Adrenal gland (tissue), 12 donors: Measurements from ENCODE around the gene SLC26A5. TPM values are rescaled to one million over a fixed set of nuclear protein-coding genes. Genes with fewer than 3 reads are reported as not detected.

Experiments used
- DNase-seq, 7 donors: peaks; one replicate each; pipeline ENCODE4 v3.0.0-alpha.2; 2019 to 2020
- H3K27ac ChIP-seq, 5 donors: fragments of 200-600 bp; sonication (generic) in 4 of 5; 1 replicate in 3 of 5; 2 replicates in 2 of 5; pipeline versions ENCODE4 v1.5.1 to v1.8.0; 2016 to 2020; ENCODE audit warnings: mild to moderate bottlenecking in 1 of 5
- H3K27me3 ChIP-seq: fragments of 200-600 bp; 2 replicates; pipeline ENCODE4 v1.8.0; 2021
- H3K36me3 ChIP-seq, 2 donors: fragments of 200-600 bp; replicated peaks in 1 of 2; 1 replicate in 1 of 2; 2 replicates in 1 of 2; pipeline versions ENCODE4 v1.5.1 to v1.8.0; 2018 to 2022
- H3K4me1 ChIP-seq, 2 donors: fragments of 200-600 bp; replicated peaks in 1 of 2; 1 replicate in 1 of 2; 2 replicates in 1 of 2; pipeline versions ENCODE4 v1.5.1 to v1.8.0; 2018 to 2021
- H3K4me3 ChIP-seq, 4 donors: fragments of 200-600 bp; sonication (generic) in 3 of 4; one replicate each; pipeline ENCODE4 v1.5.1; 2016 to 2018
- H3K9me3 ChIP-seq, 3 donors: fragments of 200-600 bp; sonication (generic) in 1 of 3; replicated peaks in 1 of 3; 1 replicate in 2 of 3; 2 replicates in 1 of 3; pipeline versions ENCODE4 v1.5.1 to v1.8.0; 2016 to 2021
- CTCF ChIP-seq, 6 experiments: fragments of 450-650 bp in 4 of 6; fragments of 200-600 bp in 2 of 6; sonication (generic) in 1 of 6; IDR thresholded peaks; 1 replicate in 5 of 6; 2 replicates in 1 of 6; pipeline versions ENCODE4 v1.5.1 to v1.8.0; 2016 to 2021; ENCODE audit warnings: antibody characterized with exemption in 6 of 6, mild to moderate bottlenecking in 2 of 6, moderate library complexity in 1 of 6
- POLR2A ChIP-seq, 2 donors: fragments of 450-650 bp; IDR thresholded peaks; one replicate each; pipeline ENCODE4 v1.6.1; 2017; ENCODE audit warnings: antibody characterized with exemption in 2 of 2, mild to moderate bottlenecking in 2 of 2, moderate library complexity in 1 of 2
- WGBS, 4 donors: extraction: QIAGEN DNeasy Blood & Tissue Kit in 2 of 4; methylation state at CpG; one replicate each; pipeline versions ENCODE4 v1.1.5 to v1.1.7; 2013 to 2017; 5-methylcytosine and 5-hydroxymethylcytosine counted together
- intact Hi-C, 2 donors: fragments of 100-400 bp; cut with DNase I; formaldehyde crosslinking; loops; one replicate each; pipeline versions ENCODE4 v1.14.1 to v1.15.0; 2022 to 2023
- polyA plus RNA-seq, 3 donors: library from polyadenylated mRNA; stranded (reverse); fragments of 200-250 nt in 2 of 3; fragments of 350-450 nt in 1 of 3; fragmentation: Illumina TruSeq in 1 of 3; extraction: RNeasy Lipid Tissue Mini Kit (QIAGEN cat#74804) in 1 of 3; gene quantifications; one replicate each; pipeline ENCODE4 v1.2.3, GENCODE V29; 2013 to 2014
- total RNA-seq, 9 donors: library from RNA; depleted of rRNA in 4 of 9; stranded (reverse); fragments of >200 nt in 4 of 9; fragments of 120-200 nt in 1 of 9; fragmentation: NEBNext Ultra II Directional in 1 of 9; extraction: Animal tissue kit (Norgen Biotek cat#: 25700) in 1 of 9; gene quantifications; one replicate each; pipeline versions ENCODE4 v1.1.0 to v1.2.4, GENCODE V29; 2013 to 2023
- donor health status: healthy with polysubstance abuse.
- donor health status: Bipolar disorder and iron deficiency.
- donor health status: DM: yes; HTN: yes; CAD: no.
- donor health status: DM: no; HTN: no; CAD: no.
- donor health status: DM: no; HTN: no; CAD: no.
- donor health status: DM: yes; HTN: yes; CAD: no.

The SLC26A5 gene
- total and polyA plus RNA-seq, 12 donors, result 0.14 to 0.56 (median 0.34) TPM; not detected in 3

- no peak for DNase-seq
- no peaks in the 10 kb centered on the region for H3K4me1 ChIP-seq
- H3K36me3 ChIP-seq, result no peaks in the 10 kb centered on the region
- H3K4me3 ChIP-seq, result no peak overlapping the region
- 42 to 51% (median 45%) methylated on average over 5 of the region's 5 CpGs for WGBS, 4 donors
- H3K27ac ChIP-seq, result no peak overlapping the region
- no peak for TF ChIP-seq CTCF (IDR thresholded peaks at IDR 0.05)
- H3K9me3 ChIP-seq, result no peaks in the 10 kb centered on the region
- intact Hi-C loops, result no loop called here
- H3K27me3 ChIP-seq, result peaks cover 3% of the 10 kb centered on the region
Measured at GRCh38 chr7:103474956-103475355, 28.9 kb upstream of the SLC26A5 start.

- Histone ChIP-seq H3K4me1 (no peaks in the 10 kb centered on the region), H3K4me3 (no peak overlapping the region), H3K27me3 (peaks cover 3% of the 10 kb centered on the region), H3K9me3 (no peaks in the 10 kb centered on the region), H3K36me3 (no peaks in the 10 kb centered on the region), H3K27ac (no peak overlapping the region)
- WGBS, 4 donors, result 83 to 89% (median 87%) methylated on average over 4 of the region's 4 CpGs
- DNase-seq, result no peak
- no peak for TF ChIP-seq CTCF (IDR thresholded peaks at IDR 0.05)
- no peak for TF ChIP-seq POLR2A (IDR thresholded peaks at IDR 0.05)
- intact Hi-C loops, result no loop called here
Measured at GRCh38 chr7:103469095-103469948, 23.3 kb upstream of the SLC26A5 start.

- Histone ChIP-seq H3K36me3 (no peaks in the 10 kb centered on the region), H3K9me3 (no peaks in the 10 kb centered on the region), H3K4me3 (no peak overlapping the region), H3K27me3 (peaks cover 3% of the 10 kb centered on the region), H3K27ac (no peak overlapping the region), H3K4me1 (no peaks in the 10 kb centered on the region)
- intact Hi-C loops, result no loop called here
- TF ChIP-seq CTCF (IDR thresholded peaks at IDR 0.05) (no peak), POLR2A (IDR thresholded peaks at IDR 0.05) (no peak)
- WGBS, 4 donors, result 49 to 57% (median 54%) methylated on average over 3 of the region's 3 CpGs
- DNase-seq, result no peak
Measured at GRCh38 chr7:103466814-103467213, 20.8 kb upstream of the SLC26A5 start.

GRCh38 chr7:103462358-103462757 is 16.4 kb upstream of the SLC26A5 start:
- H3K27ac ChIP-seq, result no peak overlapping the region
- intact Hi-C loops, result no loop called here
- TF ChIP-seq CTCF (IDR thresholded peaks at IDR 0.05) (no peak), POLR2A (IDR thresholded peaks at IDR 0.05) (no peak)
- DNase-seq, result no peak
- 78 to 90% (median 82%) methylated on average over 4 to 7 of the region's 7 CpGs for WGBS, 4 donors
- no peaks in the 10 kb centered on the region for H3K27me3 ChIP-seq
- no peak overlapping the region for H3K4me3 ChIP-seq
- H3K36me3 ChIP-seq, result no peaks in the 10 kb centered on the region
- H3K4me1 ChIP-seq, result no peaks in the 10 kb centered on the region
- no peaks in the 10 kb centered on the region for H3K9me3 ChIP-seq
